ENCODE data around the gene SLMAP.

GRCh38 chr3:57939775-57940174 lies 183.7 kb downstream of the SLMAP start:
- no peak for TF ChIP-seq CTCF (conservative IDR thresholded peaks at IDR 0.05; ENCODE audit: low read depth in 2 of 2)
- no peak for TF ChIP-seq EZH2 (IDR thresholded peaks at IDR 0.05; ENCODE audit: low read depth, unreplicated experiment)
- no peak for TF ChIP-seq EZH2phosphoT487 (IDR thresholded peaks at IDR 0.05; ENCODE audit: unreplicated experiment)
- TF ChIP-seq REST (IDR thresholded peaks at IDR 0.05; ENCODE audit: unreplicated experiment) = no peak
- TF ChIP-seq POLR2AphosphoS5 (IDR thresholded peaks at IDR 0.05; ENCODE audit: low read depth) = no peak
- no peak for TF ChIP-seq NANOG (IDR thresholded peaks at IDR 0.05; ENCODE audit: borderline replicate concordance)
- TF ChIP-seq ZNF114 (CRISPR knock-in tag; IDR thresholded peaks at IDR 0.05) = no peak
- no peak for TF ChIP-seq CREB1 (CRISPR knock-in tag; IDR thresholded peaks at IDR 0.05; ENCODE audit: low read depth)
- TF ChIP-seq ETS1 (IDR thresholded peaks at IDR 0.05) = no peak
